Measurements from ENCODE around the gene RAP1A. TPM values are rescaled to one million over a fixed set of nuclear protein-coding genes. Genes with fewer than 3 reads are reported as not detected.

The RAP1A gene
- total and polyA plus RNA-seq, 12 donors: 64.2 to 120 (median 99.7) TPM

GRCh38 chr1:111643696-111644095, 24.1 kb downstream of the RAP1A start:
- peaks cover 0 to 10% (median 0%) of the 10 kb centered on the region in 11 donors for H3K9me3 ChIP-seq
- WGBS, 2 donors: 96 to 98% methylated on average over 3 of the region's 3 CpGs
- H3K27me3 ChIP-seq: no peaks in the 10 kb centered on the region
- no peak for DNase-seq
- H3K4me3 ChIP-seq: no peak overlapping the region
- no peak overlapping the region for H3K27ac ChIP-seq
- no peak for ATAC-seq
- intact Hi-C loops (cut with DNase I): no loop called here
- H3K36me3 ChIP-seq: peaks cover 0 to 6% (median 0%) of the 10 kb centered on the region in 9 donors
- peaks cover 3 to 55% (median 31%) of the 10 kb centered on the region in 9 donors for H3K4me1 ChIP-seq
- TF ChIP-seq CTCF (IDR thresholded peaks at IDR 0.05): no peak

GRCh38 chr1:111644506-111644905, 24.9 kb downstream of the RAP1A start:
- ATAC-seq (no peak), DNase-seq (no peak)
- H3K4me3 ChIP-seq: no peak overlapping the region
- no peak for TF ChIP-seq CTCF (IDR thresholded peaks at IDR 0.05)
- H3K27me3 ChIP-seq: no peaks in the 10 kb centered on the region
- peaks cover 0 to 10% (median 0%) of the 10 kb centered on the region in 11 donors for H3K9me3 ChIP-seq
- H3K4me1 ChIP-seq: peaks cover 4 to 56% (median 32%) of the 10 kb centered on the region in 9 donors
- WGBS, 2 donors: 65 to 84% methylated on average over 1 of the region's 1 CpG
- peaks cover 0 to 7% (median 0%) of the 10 kb centered on the region in 9 donors for H3K36me3 ChIP-seq
- H3K27ac ChIP-seq: no peak overlapping the region
- intact Hi-C loops (cut with DNase I): no loop called here

- H3K4me1 ChIP-seq: peaks cover 4 to 59% (median 31%) of the 10 kb centered on the region in 9 donors
- 94 to 95% methylated on average over 1 of the region's 1 CpG for WGBS, 2 donors
- peak in 1 of 8 donors; percentile 24 for ATAC-seq
Measured at GRCh38 chr1:111647736-111648135, 28.1 kb downstream of the RAP1A start.

GRCh38 chr1:111648806-111649205, 29.2 kb downstream of the RAP1A start:
- H3K4me1 ChIP-seq: peaks cover 4 to 63% (median 31%) of the 10 kb centered on the region in 9 donors
- no peak overlapping the region for H3K4me3 ChIP-seq
- intact Hi-C loops (cut with DNase I): no loop called here
- ATAC-seq (peak in 3 of 8 donors; percentile 21 to 59 (median 38)), DNase-seq (peak; percentile 19 to 31)
- peak overlapping the region in 3 of 10 donors; percentile 6 to 19 (median 10) for H3K27ac ChIP-seq
- TF ChIP-seq CTCF (IDR thresholded peaks at IDR 0.05): no peak
- no peaks in the 10 kb centered on the region for H3K27me3 ChIP-seq
- peaks cover 0 to 15% (median 0%) of the 10 kb centered on the region in 9 donors for H3K36me3 ChIP-seq
- WGBS, 2 donors: 57 to 62% methylated on average over 7 of the region's 7 CpGs
- no peaks in the 10 kb centered on the region for H3K9me3 ChIP-seq

More at GRCh38 chr1:111647736-111648135, 28.1 kb downstream of the RAP1A start:
- Histone ChIP-seq H3K4me3 (no peak overlapping the region), H3K27me3 (no peaks in the 10 kb centered on the region), H3K9me3 (peaks cover 0 to 10% (median 0%) of the 10 kb centered on the region in 11 donors), H3K36me3 (peaks cover 0 to 15% (median 0%) of the 10 kb centered on the region in 9 donors), H3K27ac (no peak overlapping the region)
- DNase-seq: no peak
- no peak for TF ChIP-seq CTCF (IDR thresholded peaks at IDR 0.05)
- intact Hi-C loops (cut with DNase I): no loop called here
